ENCODE results near the gene ZNF608.

The ZNF608 gene

GRCh38 chr5:124741711-124742496, 4.5 kb downstream of the ZNF608 start:
- peaks cover 5 to 50% of the 10 kb centered on the region in 2 donors for H3K4me1 ChIP-seq (ENCODE audit: control insufficient read depth in 2 of 2, insufficient read depth in 1 of 2, low read depth in 1 of 2, low read length in 2 of 2)
- H4K91ac ChIP-seq (ENCODE audit: low read depth, low read length, poor library complexity): no peak overlapping the region
- H2BK5ac ChIP-seq (ENCODE audit: low read length): no peak overlapping the region
- H2AFZ ChIP-seq (ENCODE audit: low read length): no peak overlapping the region
- DNase-seq (ENCODE audit: low spot score): peak; percentile 84
- no CpG with 5 or more reads among the region's 4 CpGs for WGBS, 2 donors (ENCODE audit: extremely low coverage in 2 of 2, insufficient read length in 2 of 2, insufficient replicate concordance in 1 of 2)
- no peak overlapping the region for H3K9ac ChIP-seq (ENCODE audit: low read depth, low read length, poor library complexity)
- peak overlapping the region; percentile 53 for H3K4me2 ChIP-seq (ENCODE audit: insufficient read depth, low read length, poor library complexity, severe bottlenecking)
- H4K8ac ChIP-seq (ENCODE audit: low read depth, low read length): no peak overlapping the region
- H3K4me3 ChIP-seq (ENCODE audit: low read length in 2 of 2): peak overlapping the region; percentile 66 to 77
- H2BK12ac ChIP-seq (ENCODE audit: low read length): no peak overlapping the region
- H2BK120ac ChIP-seq (ENCODE audit: low read depth, low read length): no peak overlapping the region
- H3K14ac ChIP-seq (ENCODE audit: low read length): no peak overlapping the region
- no peak overlapping the region for H2BK15ac ChIP-seq (ENCODE audit: low read length)
- peak overlapping the region; percentile 72 for H3K18ac ChIP-seq (ENCODE audit: low read length)
- H3K9me3 ChIP-seq (replicated peaks in 1 of 2; ENCODE audit: control insufficient read depth in 2 of 2, insufficient read depth in 1 of 2, low read depth in 1 of 2, low read length in 2 of 2): no peaks in the 10 kb centered on the region
- H3K27ac ChIP-seq (replicated peaks; ENCODE audit: low read length): peak overlapping the region; percentile 85
- H3K79me1 ChIP-seq (ENCODE audit: low read depth, low read length): no peaks in the 10 kb centered on the region
- H3K27me3 ChIP-seq (ENCODE audit: control insufficient read depth in 3 of 3, insufficient read depth in 3 of 3, low read depth in 1 of 3, low read length in 3 of 3): no peaks in the 10 kb centered on the region
- no peak overlapping the region for H2AK5ac ChIP-seq (ENCODE audit: low read depth, low read length)
- H3K4ac ChIP-seq (ENCODE audit: low read length): no peak overlapping the region
- peaks cover 0 to 20% of the 10 kb centered on the region in 2 donors for H3K36me3 ChIP-seq (replicated peaks in 1 of 2; ENCODE audit: control insufficient read depth in 2 of 2, insufficient read depth in 2 of 2, low read length in 2 of 2)
- no peak overlapping the region for H3K23ac ChIP-seq (ENCODE audit: low read depth, low read length, poor library complexity)

DNA sequence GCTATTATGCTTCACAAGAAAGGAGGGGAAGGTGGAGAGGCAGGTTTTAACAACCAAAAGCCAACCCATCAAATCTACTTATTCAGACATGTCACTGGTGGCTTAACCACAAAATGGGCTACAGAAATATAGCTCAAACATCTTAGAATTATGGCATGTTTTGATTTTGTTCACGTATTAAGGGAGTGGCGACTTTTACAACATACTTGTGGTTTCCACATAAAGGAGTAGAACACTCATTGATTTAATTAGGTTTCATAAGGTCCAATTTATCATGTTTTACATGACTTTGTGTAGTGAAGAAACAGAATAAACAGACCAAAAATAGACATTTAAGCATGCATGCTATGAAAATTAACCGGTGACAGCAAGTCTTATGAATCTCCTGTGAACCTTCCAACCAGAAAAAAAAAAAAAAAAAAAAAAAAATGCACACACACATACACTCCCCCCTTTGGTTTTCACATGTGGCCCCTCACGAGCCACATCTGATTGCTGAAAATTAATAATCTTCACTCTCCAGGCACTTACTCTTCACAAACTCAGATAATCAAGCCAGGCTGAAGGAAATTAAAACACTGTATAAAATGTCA, 5.4 kb downstream of the ZNF608 start:
- Histone ChIP-seq H2BK5ac (ENCODE audit: low read length) (no peak overlapping the region), H3K4me1 (ENCODE audit: control insufficient read depth in 2 of 2, insufficient read depth in 1 of 2, low read depth in 1 of 2, low read length in 2 of 2) (peaks cover 11 to 58% of the 10 kb centered on the region in 2 donors), H4K8ac (ENCODE audit: low read depth, low read length) (no peak overlapping the region), H3K14ac (ENCODE audit: low read length) (no peak overlapping the region), H2BK120ac (ENCODE audit: low read depth, low read length) (no peak overlapping the region), H2AK5ac (ENCODE audit: low read depth, low read length) (no peak overlapping the region), H2BK12ac (ENCODE audit: low read length) (no peak overlapping the region), H4K91ac (ENCODE audit: low read depth, low read length, poor library complexity) (no peak overlapping the region), H2BK15ac (ENCODE audit: low read length) (no peak overlapping the region), H3K9ac (ENCODE audit: low read depth, low read length, poor library complexity) (no peak overlapping the region), H3K36me3 (replicated peaks in 1 of 2; ENCODE audit: control insufficient read depth in 2 of 2, insufficient read depth in 2 of 2, low read length in 2 of 2) (peaks cover 0 to 20% of the 10 kb centered on the region in 2 donors), H2AFZ (ENCODE audit: low read length) (no peak overlapping the region), H3K9me3 (replicated peaks in 1 of 2; ENCODE audit: control insufficient read depth in 2 of 2, insufficient read depth in 1 of 2, low read depth in 1 of 2, low read length in 2 of 2) (no peaks in the 10 kb centered on the region), H3K79me1 (ENCODE audit: low read depth, low read length) (no peaks in the 10 kb centered on the region), H3K18ac (ENCODE audit: low read length) (no peak overlapping the region), H3K23ac (ENCODE audit: low read depth, low read length, poor library complexity) (no peak overlapping the region), H3K27me3 (ENCODE audit: control insufficient read depth in 3 of 3, insufficient read depth in 3 of 3, low read depth in 1 of 3, low read length in 3 of 3) (no peaks in the 10 kb centered on the region), H3K4me2 (ENCODE audit: insufficient read depth, low read length, poor library complexity, severe bottlenecking) (no peak overlapping the region), H3K27ac (replicated peaks; ENCODE audit: low read length) (no peak overlapping the region), H3K4me3 (ENCODE audit: low read length in 2 of 2) (no peak overlapping the region), H3K4ac (ENCODE audit: low read length) (no peak overlapping the region)
- no CpG with 5 or more reads among the region's 4 CpGs for WGBS, 2 donors (ENCODE audit: extremely low coverage in 2 of 2, insufficient read length in 2 of 2, insufficient replicate concordance in 1 of 2)
- no peak for DNase-seq (ENCODE audit: low spot score)

DNA sequence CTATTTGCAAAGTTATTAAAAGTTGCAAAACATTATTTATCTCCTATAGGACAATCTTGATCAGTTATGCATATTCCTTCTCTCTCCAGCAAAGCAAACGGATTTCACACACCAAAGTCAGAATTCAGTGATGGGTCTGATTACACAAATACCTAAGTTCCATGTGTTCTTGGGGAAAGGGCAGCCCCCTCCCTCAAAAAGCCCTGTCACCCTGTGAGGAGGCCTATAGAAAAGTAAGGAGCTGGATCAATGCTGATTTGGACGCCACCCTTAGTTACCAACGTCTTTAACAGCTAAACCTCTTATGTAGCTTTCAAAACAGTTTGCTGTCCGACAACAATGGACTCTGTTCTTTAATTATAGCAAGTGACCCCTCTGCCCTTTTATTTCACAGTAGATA, 6.4 kb downstream of the ZNF608 start:
- H4K8ac ChIP-seq (ENCODE audit: low read depth, low read length): no peak overlapping the region
- H3K4ac ChIP-seq (ENCODE audit: low read length): no peak overlapping the region
- H2BK15ac ChIP-seq (ENCODE audit: low read length): no peak overlapping the region
- no peak overlapping the region for H2BK5ac ChIP-seq (ENCODE audit: low read length)
- peak; percentile 65 for DNase-seq (ENCODE audit: low spot score)
- no peaks in the 10 kb centered on the region for H3K79me1 ChIP-seq (ENCODE audit: low read depth, low read length)
- no peak overlapping the region for H3K4me2 ChIP-seq (ENCODE audit: insufficient read depth, low read length, poor library complexity, severe bottlenecking)
- H3K23ac ChIP-seq (ENCODE audit: low read depth, low read length, poor library complexity): no peak overlapping the region
- H2AFZ ChIP-seq (ENCODE audit: low read length): no peak overlapping the region
- H2AK5ac ChIP-seq (ENCODE audit: low read depth, low read length): no peak overlapping the region
- H3K4me1 ChIP-seq (ENCODE audit: control insufficient read depth in 2 of 2, insufficient read depth in 1 of 2, low read depth in 1 of 2, low read length in 2 of 2): peaks cover 15 to 66% of the 10 kb centered on the region in 2 donors
- no peak overlapping the region for H3K9ac ChIP-seq (ENCODE audit: low read depth, low read length, poor library complexity)
- no peaks in the 10 kb centered on the region for H3K9me3 ChIP-seq (replicated peaks in 1 of 2; ENCODE audit: control insufficient read depth in 2 of 2, insufficient read depth in 1 of 2, low read depth in 1 of 2, low read length in 2 of 2)
- no CpG with 5 or more reads among the region's 4 CpGs for WGBS, 2 donors (ENCODE audit: extremely low coverage in 2 of 2, insufficient read length in 2 of 2, insufficient replicate concordance in 1 of 2)
- H3K27me3 ChIP-seq (ENCODE audit: control insufficient read depth in 3 of 3, insufficient read depth in 3 of 3, low read depth in 1 of 3, low read length in 3 of 3): no peaks in the 10 kb centered on the region
- H4K91ac ChIP-seq (ENCODE audit: low read depth, low read length, poor library complexity): no peak overlapping the region
- no peak overlapping the region for H2BK12ac ChIP-seq (ENCODE audit: low read length)
- H3K4me3 ChIP-seq (ENCODE audit: low read length in 2 of 2): no peak overlapping the region
- no peak overlapping the region for H3K14ac ChIP-seq (ENCODE audit: low read length)
- peaks cover 0 to 21% of the 10 kb centered on the region in 2 donors for H3K36me3 ChIP-seq (replicated peaks in 1 of 2; ENCODE audit: control insufficient read depth in 2 of 2, insufficient read depth in 2 of 2, low read length in 2 of 2)
- H3K27ac ChIP-seq (replicated peaks; ENCODE audit: low read length): peak overlapping the region; percentile 67
- H2BK120ac ChIP-seq (ENCODE audit: low read depth, low read length): no peak overlapping the region
- H3K18ac ChIP-seq (ENCODE audit: low read length): no peak overlapping the region

DNA sequence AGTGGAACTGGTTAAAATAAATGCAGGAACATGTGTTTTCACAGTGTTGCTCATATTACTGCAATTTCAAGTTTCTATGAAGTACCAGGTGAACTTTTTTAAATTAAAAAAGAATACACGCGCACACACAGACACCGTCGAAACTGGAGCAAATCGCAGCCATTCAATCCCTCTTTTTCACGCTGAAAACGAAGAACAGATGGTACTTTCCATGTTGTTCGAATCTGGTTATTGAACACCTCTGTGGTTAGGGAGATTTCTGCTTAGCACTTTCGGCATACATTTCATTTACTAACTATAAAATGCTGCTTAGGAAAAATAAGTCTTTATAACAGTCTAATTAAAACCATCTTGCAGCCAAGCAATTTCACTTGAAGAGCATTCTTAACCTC, 6.8 kb downstream of the ZNF608 start:
- Histone ChIP-seq H3K4me1 (ENCODE audit: control insufficient read depth in 2 of 2, insufficient read depth in 1 of 2, low read depth in 1 of 2, low read length in 2 of 2) (peaks cover 15 to 66% of the 10 kb centered on the region in 2 donors), H2BK12ac (ENCODE audit: low read length) (no peak overlapping the region), H3K4ac (ENCODE audit: low read length) (no peak overlapping the region), H2BK15ac (ENCODE audit: low read length) (no peak overlapping the region), H3K23ac (ENCODE audit: low read depth, low read length, poor library complexity) (no peak overlapping the region), H4K8ac (ENCODE audit: low read depth, low read length) (no peak overlapping the region), H2AK5ac (ENCODE audit: low read depth, low read length) (no peak overlapping the region), H3K4me2 (ENCODE audit: insufficient read depth, low read length, poor library complexity, severe bottlenecking) (peak overlapping the region; percentile 41), H2BK120ac (ENCODE audit: low read depth, low read length) (no peak overlapping the region), H3K79me1 (ENCODE audit: low read depth, low read length) (no peaks in the 10 kb centered on the region), H3K9me3 (replicated peaks in 1 of 2; ENCODE audit: control insufficient read depth in 2 of 2, insufficient read depth in 1 of 2, low read depth in 1 of 2, low read length in 2 of 2) (no peaks in the 10 kb centered on the region), H4K91ac (ENCODE audit: low read depth, low read length, poor library complexity) (no peak overlapping the region), H3K4me3 (ENCODE audit: low read length in 2 of 2) (no peak overlapping the region), H2AFZ (ENCODE audit: low read length) (no peak overlapping the region), H3K27ac (replicated peaks; ENCODE audit: low read length) (peak overlapping the region; percentile 67), H3K9ac (ENCODE audit: low read depth, low read length, poor library complexity) (no peak overlapping the region), H3K18ac (ENCODE audit: low read length) (no peak overlapping the region), H3K27me3 (ENCODE audit: control insufficient read depth in 3 of 3, insufficient read depth in 3 of 3, low read depth in 1 of 3, low read length in 3 of 3) (no peaks in the 10 kb centered on the region), H2BK5ac (ENCODE audit: low read length) (no peak overlapping the region), H3K36me3 (replicated peaks in 1 of 2; ENCODE audit: control insufficient read depth in 2 of 2, insufficient read depth in 2 of 2, low read length in 2 of 2) (peaks cover 0 to 23% of the 10 kb centered on the region in 2 donors), H3K14ac (ENCODE audit: low read length) (no peak overlapping the region)
- no CpG with 5 or more reads among the region's 9 CpGs for WGBS, 2 donors (ENCODE audit: extremely low coverage in 2 of 2, insufficient read length in 2 of 2, insufficient replicate concordance in 1 of 2)
- no peak for DNase-seq (ENCODE audit: low spot score)
